IMR-90 (cell line): ENCODE data around the gene SMIM43. TPM values are rescaled to one million over a fixed set of nuclear protein-coding genes. Genes with fewer than 3 reads are reported as not detected.

Source experiments
- ATAC-seq: fragments of 200-7000 bp; cut with Tn5 transposase; 2 replicates; pipeline ENCODE4 v1.9.1; 2020; ENCODE audit warnings: low read depth, mild to moderate bottlenecking, moderate library complexity
- BruUV-seq: library from RNA; stranded (reverse); fragments of 400-500 nt; replicated peaks from 2 replicates; lab custom pipeline; 2021; lab: Mats Ljungman, UMichigan
- CTCF ChIA-PET: fragments of 300-600 bp; formaldehyde crosslinking; extraction: SDS; loops from one replicate; lab custom pipeline; 2021; ENCODE audit warnings: antibody characterized with exemption; lab: Yijun Ruan, JAX
- POLR2A ChIA-PET: fragments of 300-600 bp; sonication (Branson Sonifier 250); formaldehyde crosslinking; loops from one replicate; lab custom pipeline; 2022; ENCODE audit warnings: antibody characterized with exemption; ENCODE audit not compliant: unreplicated experiment; lab: Charles Lee
- DNase-seq: peaks from one replicate; pipeline ENCODE4 v3.0.0; 2013
- H2AFZ ChIP-seq: replicated peaks from 2 replicates; pipeline ENCODE3; 2013; ENCODE audit warnings: low read length, mild to moderate bottlenecking; ENCODE audit not compliant: poor library complexity
- H2AK5ac ChIP-seq: 2 replicates; pipeline ENCODE4 v1.6.1; 2013; ENCODE audit warnings: low read depth, low read length, inconsistent platforms
- H2AK9ac ChIP-seq: replicated peaks from 2 replicates; pipeline ENCODE3; 2013; ENCODE audit warnings: mild to moderate bottlenecking, low read depth, low read length, moderate library complexity; ENCODE audit not compliant: poor library complexity
- H2BK120ac ChIP-seq: 2 replicates; pipeline ENCODE4 v1.6.1; 2013; ENCODE audit warnings: low read depth, low read length, inconsistent platforms
- H2BK15ac ChIP-seq: 3 replicates; pipeline ENCODE4 v1.6.1; 2013; ENCODE audit warnings: low read depth, low read length, inconsistent platforms
- H2BK20ac ChIP-seq: 2 replicates; pipeline ENCODE4 v1.6.1; 2013; ENCODE audit warnings: low read depth, mild to moderate bottlenecking, inconsistent platforms, low read length, moderate library complexity
- H2BK5ac ChIP-seq: 2 replicates; pipeline ENCODE4 v1.6.1; 2013; ENCODE audit warnings: mild to moderate bottlenecking, low read depth, low read length, inconsistent platforms; ENCODE audit not compliant: poor library complexity, severe bottlenecking
- H3K14ac ChIP-seq: replicated peaks from 2 replicates; pipeline ENCODE4 v1.6.1; 2013; ENCODE audit warnings: low read depth, low read length, inconsistent platforms
- H3K18ac ChIP-seq: 2 replicates; pipeline ENCODE4 v1.6.1; 2013; ENCODE audit warnings: low read depth, low read length, control low read depth
- H3K23ac ChIP-seq: 2 replicates; pipeline ENCODE4 v1.6.1; 2013; ENCODE audit warnings: low read depth, low read length, inconsistent platforms
- H3K27ac ChIP-seq: 2 replicates; pipeline ENCODE4 v1.5.1; 2013; ENCODE audit warnings: mild to moderate bottlenecking, control low read depth, low read length; ENCODE audit not compliant: insufficient read depth
- H3K27me3 ChIP-seq: 2 replicates; pipeline ENCODE4 v1.6.1; 2013; ENCODE audit warnings: low read length; ENCODE audit not compliant: control insufficient read depth, insufficient read depth
- H3K36me3 ChIP-seq: 2 replicates; pipeline ENCODE4 v1.6.1; 2013; ENCODE audit warnings: low read length, mixed read lengths; ENCODE audit not compliant: control insufficient read depth, insufficient read depth
- H3K4ac ChIP-seq: 2 replicates; pipeline ENCODE4 v1.6.1; 2013; ENCODE audit warnings: low read depth, low read length, inconsistent platforms
- H3K4me1 ChIP-seq: 2 replicates; pipeline ENCODE4 v1.6.1; 2013; ENCODE audit warnings: low read length, mixed read lengths; ENCODE audit not compliant: control insufficient read depth, insufficient read depth
- H3K4me2 ChIP-seq: 2 replicates; pipeline ENCODE4 v1.6.1; 2013; ENCODE audit warnings: low read depth, mild to moderate bottlenecking, control low read depth, low read length, moderate library complexity
- H3K4me3 ChIP-seq: 2 replicates; pipeline ENCODE4 v1.5.1; 2013; ENCODE audit warnings: low read depth, mild to moderate bottlenecking, control low read depth, low read length, moderate library complexity; ENCODE audit not compliant: insufficient read depth
- H3K56ac ChIP-seq: 2 replicates; pipeline ENCODE4 v1.6.1; 2013; ENCODE audit warnings: low read length, inconsistent platforms; ENCODE audit not compliant: insufficient read depth; ENCODE audit errors: extremely low read depth
- H3K79me1 ChIP-seq, 2 experiments: 2 replicates each; pipeline ENCODE4 v1.6.1; 2013; ENCODE audit warnings: low read length in 2 of 2, inconsistent platforms in 1 of 2, low read depth in 1 of 2
- H3K9ac ChIP-seq: 2 replicates; pipeline ENCODE4 v1.6.1; 2013; ENCODE audit warnings: low read depth, low read length, control low read depth
- H3K9me1 ChIP-seq: 2 replicates; pipeline ENCODE4 v1.6.1; 2013; ENCODE audit warnings: low read length, inconsistent platforms; ENCODE audit not compliant: insufficient read depth
- H3K9me3 ChIP-seq: 2 replicates; pipeline ENCODE4 v1.6.1; 2013; ENCODE audit warnings: low read length; ENCODE audit not compliant: control insufficient read depth, insufficient read depth
- H4K20me1 ChIP-seq: 2 replicates; pipeline ENCODE4 v1.6.1; 2013; ENCODE audit warnings: low read length, inconsistent platforms; ENCODE audit not compliant: insufficient read depth
- H4K5ac ChIP-seq: 2 replicates; pipeline ENCODE4 v1.6.1; 2013; ENCODE audit warnings: mild to moderate bottlenecking, low read depth, low read length, control low read depth
- H4K8ac ChIP-seq, 2 experiments: 2 replicates each; pipeline ENCODE4 v1.6.1; 2013; ENCODE audit warnings: low read depth in 2 of 2, low read length in 2 of 2, control low read depth in 1 of 2, inconsistent platforms in 1 of 2
- H4K91ac ChIP-seq: 2 replicates; pipeline ENCODE4 v1.6.1; 2013; ENCODE audit warnings: low read depth, low read length, inconsistent platforms; ENCODE audit not compliant: insufficient read depth
- CEBPB ChIP-seq: IDR thresholded peaks from 2 replicates; pipeline ENCODE4 v1.6.1; 2012; ENCODE audit warnings: low read depth, low read length, improper control_type of control experiment
- CHD1 ChIP-seq: IDR thresholded peaks from 2 replicates; pipeline ENCODE4 v1.6.1; 2012; ENCODE audit warnings: low read depth, low read length, improper control_type of control experiment
- FOS ChIP-seq: fragments of 150-350 bp; IDR thresholded peaks from 2 replicates; pipeline ENCODE4 v1.6.1; 2016; ENCODE audit warnings: low read depth, low read length
- MXI1 ChIP-seq: IDR thresholded peaks from 2 replicates; pipeline ENCODE4 v1.6.1; 2012; ENCODE audit warnings: low read depth, mild to moderate bottlenecking, low read length, moderate library complexity, borderline replicate concordance
- NFE2L2 ChIP-seq: fragments of 150-350 bp; IDR thresholded peaks from 2 replicates; pipeline ENCODE4 v1.6.1; 2016; ENCODE audit warnings: low read depth, mild to moderate bottlenecking, low read length
- POLR2A ChIP-seq: IDR thresholded peaks from 2 replicates; pipeline ENCODE4 v1.6.1; 2012; ENCODE audit warnings: mild to moderate bottlenecking, low read depth, low read length
- RAD21 ChIP-seq: IDR thresholded peaks from 2 replicates; pipeline ENCODE4 v1.6.1; 2012; ENCODE audit warnings: low read length, improper control_type of control experiment
- RCOR1 ChIP-seq: IDR thresholded peaks from 2 replicates; pipeline ENCODE4 v1.6.1; 2012; ENCODE audit warnings: mild to moderate bottlenecking, low read length, improper control_type of control experiment; ENCODE audit not compliant: insufficient replicate concordance
- RFX5 ChIP-seq: IDR thresholded peaks from 2 replicates; pipeline ENCODE4 v1.8.0; 2012; ENCODE audit warnings: low read depth, mild to moderate bottlenecking, low read length, moderate library complexity
- SMC3 ChIP-seq: fragments of 150-350 bp; IDR thresholded peaks from 2 replicates; pipeline ENCODE4 v1.6.1; 2016; ENCODE audit warnings: low read depth, mild to moderate bottlenecking, antibody characterized with exemption, low read length, moderate library complexity
- WGBS, 2 experiments: methylation state at CpG; one replicate each; pipeline versions ENCODE4 v1.1.5 to v1.1.7; 2013; ENCODE audit warnings: missing lambda C conversion rate in 2 of 2; ENCODE audit not compliant: insufficient read length in 1 of 2; ENCODE audit errors: extremely low coverage in 2 of 2; 5-methylcytosine and 5-hydroxymethylcytosine counted together
- dilution Hi-C: fragments of 300-500 bp; cut with HindIII; formaldehyde crosslinking; loops from one replicate; pipeline ENCODE4 v1.14.3; 2018; ENCODE audit warnings: low sequenced_read_pairs; ENCODE audit not compliant: unreplicated experiment
- in situ Hi-C: fragments of 300-500 bp; cut with MboI; formaldehyde crosslinking; loops from 3 replicates; pipeline ENCODE4 v1.14.3; 2019; ENCODE audit warnings: low sequenced_read_pairs, inconsistent platforms, mixed read lengths
- intact Hi-C: fragments of 100-400 bp; cut with micrococcal nuclease; formaldehyde crosslinking; loops from 2 replicates; pipeline ENCODE4 v1.10.0; 2022
- polyA plus RNA-seq, 3 experiments: library from polyadenylated mRNA; depleted of rRNA; stranded (reverse); fragments of >200 nt; gene quantifications; 2 replicates each; pipeline ENCODE4 v1.2.3, GENCODE V29; 2012; ENCODE audit warnings: low replicate concordance in 1 of 3
- total RNA-seq: library from RNA; depleted of rRNA; stranded (reverse); fragments of >200 nt; gene quantifications from 2 replicates; pipeline ENCODE4 v1.2.3, GENCODE V29; 2012
- TF ChIP-seq, protein P1 (sequence below): conservative IDR thresholded peaks from 2 replicates; pipeline ENCODE4 v1.5.1; 2012; ENCODE audit warnings: mild to moderate bottlenecking, low read depth, low read length, improper control_type of control experiment
- TF ChIP-seq, protein P2 (sequence below): fragments of 150-350 bp; IDR thresholded peaks from 2 replicates; pipeline ENCODE4 v1.6.1; 2017; ENCODE audit warnings: mild to moderate bottlenecking, antibody characterized with exemption, low read length, low read depth
- TF ChIP-seq, protein P3 (sequence below): fragments of 150-350 bp; IDR thresholded peaks from 2 replicates; pipeline ENCODE4 v1.6.1; 2016; ENCODE audit warnings: low read depth, mild to moderate bottlenecking, low read length, moderate library complexity, borderline replicate concordance

SMIM43 gene
- total and polyA plus RNA-seq, 2 of the 4 experiments (the other 2 are of a cell fraction): 1.4 to 2.8 TPM

DNA sequence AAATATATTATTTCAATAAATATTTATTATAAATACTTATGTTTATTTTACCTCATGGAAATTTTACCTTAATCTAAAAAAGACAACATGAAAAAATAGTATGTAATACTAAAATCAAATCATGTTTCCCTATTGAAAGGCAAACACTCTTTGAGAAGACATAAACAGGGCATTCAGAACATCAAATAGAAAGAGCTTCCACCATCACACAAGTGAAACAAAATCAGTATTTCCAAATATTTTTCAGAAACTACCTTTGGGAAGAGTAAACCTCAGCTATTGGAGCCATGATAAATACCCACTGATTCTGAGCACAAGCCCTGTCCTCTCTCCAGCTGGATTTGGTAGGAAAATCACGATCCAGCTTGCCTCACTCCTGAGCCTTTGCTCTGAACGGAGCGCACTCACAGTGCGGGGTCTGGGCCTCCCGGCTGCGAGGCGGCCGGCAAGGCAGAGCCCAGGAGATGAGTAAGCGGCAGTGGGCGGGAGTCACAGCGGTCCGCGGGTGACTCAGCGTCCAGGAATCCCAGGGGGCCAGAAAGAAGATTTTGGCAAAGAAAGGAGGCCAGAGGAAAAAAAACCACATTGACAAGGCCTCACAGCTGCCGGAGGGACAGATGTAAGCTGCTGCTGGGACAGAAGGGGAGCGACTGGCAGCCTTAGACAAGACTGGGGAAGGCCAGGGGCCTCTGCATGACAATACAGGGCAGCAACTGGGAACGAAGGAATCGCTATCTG, 53.5 kb downstream of the SMIM43 start:
- H3K79me1 ChIP-seq: peaks cover 2 to 7% of the 10 kb centered on the region in 2 experiments; a peak in 3 of 4 replicates
- peak overlapping the region; percentile 83 for H2AK5ac ChIP-seq
- intact Hi-C loops (loop anchor here (1.0 to 2.0 kb wide), 2 partner anchors 14 to 17 kb away; no protein-coding TSS in a partner anchor), dilution Hi-C loops (no loop called here), in situ Hi-C loops (no loop called here)
- peak overlapping the region; percentile 93 for H3K14ac ChIP-seq
- H2BK15ac ChIP-seq: peak overlapping the region; percentile 94
- H3K4me2 ChIP-seq: peak overlapping the region; percentile 61
- DNase-seq (peak; percentile 97), ATAC-seq (peak; percentile 99)
- H3K36me3 ChIP-seq: no peaks in the 10 kb centered on the region
- peak overlapping the region; percentile 96 for H2BK120ac ChIP-seq
- H3K4ac ChIP-seq: peak overlapping the region; percentile 95
- peak overlapping the region; percentile 78 for H2AFZ ChIP-seq
- H2BK20ac ChIP-seq: peak overlapping the region; percentile 96
- H2AK9ac ChIP-seq: peak overlapping the region; percentile 8
- 0% methylated on average over 9 of the region's 18 CpGs; no CpG with 5 or more reads in 1 of the 2 experiments for WGBS, 2 experiments
- H4K8ac ChIP-seq: peak overlapping the region; percentile 50 to 91
- peak overlapping the region; percentile 99 for H3K56ac ChIP-seq
- ChIA-PET POLR2A (interaction anchor here (0.6 to 1.2 kb wide), 4 partner anchors 15 to 79 kb away, joined by 3 to 6 read pairs (median 3); no protein-coding TSS in a partner anchor), CTCF (interaction anchor here (0.8 to 1.6 kb wide), 2 partner anchors 25 to 238 kb away, joined by 3 to 4 read pairs; no protein-coding TSS in a partner anchor)
- no peaks in the 10 kb centered on the region for H3K9me3 ChIP-seq
- peak overlapping the region; percentile 98 for H3K23ac ChIP-seq
- peak overlapping the region; percentile 96 for H2BK5ac ChIP-seq
- peaks cover 7% of the 10 kb centered on the region for H3K4me1 ChIP-seq
- peak overlapping the region; percentile 32 for H4K5ac ChIP-seq
- peak overlapping the region; percentile 23; the same call in 1 of the 2 replicates for H3K4me3 ChIP-seq
- H3K18ac ChIP-seq: peak overlapping the region; percentile 43
- no peaks in the 10 kb centered on the region for H4K20me1 ChIP-seq
- H3K9ac ChIP-seq: peak overlapping the region; percentile 69
- peak overlapping the region; percentile 84 for H3K27ac ChIP-seq
- peak overlapping the region; percentile 89 for H4K91ac ChIP-seq
- TSS peak; percentile 74 for BruUV-seq
- H3K9me1 ChIP-seq: peaks cover 9% of the 10 kb centered on the region
- no peaks in the 10 kb centered on the region for H3K27me3 ChIP-seq
- TF ChIP-seq MXI1 (no peak), RAD21 (peak; percentile 19; the same call in 1 of the 2 replicates), NFE2L2 (peak; percentile 63; the same call in 1 of the 2 replicates), FOS (peak; percentile 99), CEBPB (peak; percentile 58; the same call in 1 of the 2 replicates), POLR2A (peak; percentile 93), RFX5 (no peak), CHD1 (no peak), RCOR1 (peak; percentile 25), SMC3 (0 out of 2 replicates have a peak, but pooled peaks have one; percentile 2)
- TF ChIP-seq, protein P1, sequence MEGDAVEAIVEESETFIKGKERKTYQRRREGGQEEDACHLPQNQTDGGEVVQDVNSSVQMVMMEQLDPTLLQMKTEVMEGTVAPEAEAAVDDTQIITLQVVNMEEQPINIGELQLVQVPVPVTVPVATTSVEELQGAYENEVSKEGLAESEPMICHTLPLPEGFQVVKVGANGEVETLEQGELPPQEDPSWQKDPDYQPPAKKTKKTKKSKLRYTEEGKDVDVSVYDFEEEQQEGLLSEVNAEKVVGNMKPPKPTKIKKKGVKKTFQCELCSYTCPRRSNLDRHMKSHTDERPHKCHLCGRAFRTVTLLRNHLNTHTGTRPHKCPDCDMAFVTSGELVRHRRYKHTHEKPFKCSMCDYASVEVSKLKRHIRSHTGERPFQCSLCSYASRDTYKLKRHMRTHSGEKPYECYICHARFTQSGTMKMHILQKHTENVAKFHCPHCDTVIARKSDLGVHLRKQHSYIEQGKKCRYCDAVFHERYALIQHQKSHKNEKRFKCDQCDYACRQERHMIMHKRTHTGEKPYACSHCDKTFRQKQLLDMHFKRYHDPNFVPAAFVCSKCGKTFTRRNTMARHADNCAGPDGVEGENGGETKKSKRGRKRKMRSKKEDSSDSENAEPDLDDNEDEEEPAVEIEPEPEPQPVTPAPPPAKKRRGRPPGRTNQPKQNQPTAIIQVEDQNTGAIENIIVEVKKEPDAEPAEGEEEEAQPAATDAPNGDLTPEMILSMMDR: no peak
- TF ChIP-seq, protein P2, sequence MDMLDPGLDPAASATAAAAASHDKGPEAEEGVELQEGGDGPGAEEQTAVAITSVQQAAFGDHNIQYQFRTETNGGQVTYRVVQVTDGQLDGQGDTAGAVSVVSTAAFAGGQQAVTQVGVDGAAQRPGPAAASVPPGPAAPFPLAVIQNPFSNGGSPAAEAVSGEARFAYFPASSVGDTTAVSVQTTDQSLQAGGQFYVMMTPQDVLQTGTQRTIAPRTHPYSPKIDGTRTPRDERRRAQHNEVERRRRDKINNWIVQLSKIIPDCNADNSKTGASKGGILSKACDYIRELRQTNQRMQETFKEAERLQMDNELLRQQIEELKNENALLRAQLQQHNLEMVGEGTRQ: 0 out of 2 replicates have a peak, but pooled peaks have one; percentile 1
- TF ChIP-seq, protein P3, sequence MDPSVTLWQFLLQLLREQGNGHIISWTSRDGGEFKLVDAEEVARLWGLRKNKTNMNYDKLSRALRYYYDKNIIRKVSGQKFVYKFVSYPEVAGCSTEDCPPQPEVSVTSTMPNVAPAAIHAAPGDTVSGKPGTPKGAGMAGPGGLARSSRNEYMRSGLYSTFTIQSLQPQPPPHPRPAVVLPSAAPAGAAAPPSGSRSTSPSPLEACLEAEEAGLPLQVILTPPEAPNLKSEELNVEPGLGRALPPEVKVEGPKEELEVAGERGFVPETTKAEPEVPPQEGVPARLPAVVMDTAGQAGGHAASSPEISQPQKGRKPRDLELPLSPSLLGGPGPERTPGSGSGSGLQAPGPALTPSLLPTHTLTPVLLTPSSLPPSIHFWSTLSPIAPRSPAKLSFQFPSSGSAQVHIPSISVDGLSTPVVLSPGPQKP: no peak
